ENCODE measurements around the gene ZNF467.

DNA sequence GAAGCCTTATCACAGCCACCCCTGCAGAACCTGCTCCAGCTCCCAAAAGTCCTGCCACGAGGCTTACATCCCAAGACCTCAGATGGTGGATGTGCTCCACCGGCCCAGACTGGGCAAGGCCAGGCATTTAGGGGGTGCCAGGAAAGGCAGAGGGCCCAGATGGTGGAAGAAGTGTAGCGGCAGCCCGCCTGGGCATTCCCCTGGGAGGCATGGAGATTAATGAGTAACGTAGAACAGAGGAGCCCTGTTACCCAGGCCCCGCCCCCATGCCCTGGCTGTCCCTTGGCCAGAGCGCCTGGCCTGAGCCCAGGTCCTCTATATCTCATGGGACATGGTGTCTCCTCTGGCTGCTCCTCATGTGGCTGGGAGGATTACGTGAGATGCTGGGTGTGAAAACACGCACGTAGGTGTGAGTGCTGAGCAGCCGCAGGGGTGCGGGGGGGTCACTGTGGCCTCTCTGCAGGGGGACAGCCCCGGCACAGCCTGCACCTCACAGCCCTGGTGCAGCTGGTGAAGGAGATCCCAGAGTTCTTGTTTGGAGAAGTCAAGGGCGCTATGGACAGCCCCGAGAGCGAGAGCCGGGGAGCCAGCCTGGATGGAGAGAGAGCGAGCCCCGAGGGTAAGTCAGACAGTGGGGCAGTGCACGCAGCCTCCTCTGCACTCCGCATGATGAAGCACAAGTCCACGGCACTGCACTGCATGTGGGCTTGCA, 52.9 kb downstream of the ZNF467 start:
- TF ChIP-seq GATA3 (IDR thresholded peaks at IDR 0.05; ENCODE audit: low read depth, low read length) (no peak), GATA2 (IDR thresholded peaks at IDR 0.05; ENCODE audit: low read depth, low read length) (no peak)
